Aorta (tissue), 5 donors: Measurements from ENCODE around the gene SMYD3. TPM values are rescaled to one million over a fixed set of nuclear protein-coding genes. Genes with fewer than 3 reads are reported as not detected.

Experiments
- ATAC-seq: fragments of 200-7000 bp; cut with Tn5 transposase; one replicate; pipeline ENCODE4 v1.9.1; 2022; ENCODE audit warnings: moderate library complexity; ENCODE audit not compliant: low FRiP score
- DNase-seq, 2 donors: peaks; one replicate each; pipeline ENCODE4 v3.0.0-alpha.2; 2020
- H3K27ac ChIP-seq, 2 donors: one replicate each; pipeline ENCODE4 v1.5.1; 2013; ENCODE audit warnings: low read length in 2 of 2, mild to moderate bottlenecking in 2 of 2, moderate library complexity in 2 of 2, control low read depth in 1 of 2, inconsistent platforms in 1 of 2, low read depth in 1 of 2
- H3K27me3 ChIP-seq, 2 donors: one replicate each; pipeline ENCODE4 v1.6.1; 2013; ENCODE audit warnings: control low read depth in 1 of 2, low read length in 1 of 2, mild to moderate bottlenecking in 1 of 2, moderate library complexity in 1 of 2; ENCODE audit not compliant: insufficient read depth in 2 of 2, control insufficient read depth in 1 of 2
- H3K36me3 ChIP-seq, 2 donors: one replicate each; pipeline ENCODE4 v1.6.1; 2013; ENCODE audit warnings: control low read depth in 1 of 2, low read length in 1 of 2, mild to moderate bottlenecking in 1 of 2; ENCODE audit not compliant: insufficient read depth in 2 of 2, control insufficient read depth in 1 of 2
- H3K4me1 ChIP-seq, 2 donors: one replicate each; pipeline ENCODE4 v1.6.1; 2013; ENCODE audit warnings: low read length in 2 of 2, control low read depth in 1 of 2, mild to moderate bottlenecking in 1 of 2, moderate library complexity in 1 of 2; ENCODE audit not compliant: insufficient read depth in 2 of 2, control insufficient read depth in 1 of 2
- H3K4me3 ChIP-seq, 2 donors: one replicate each; pipeline ENCODE4 v1.5.1; 2013; ENCODE audit warnings: low read length in 2 of 2, control low read depth in 1 of 2, mild to moderate bottlenecking in 1 of 2
- H3K9me3 ChIP-seq: one replicate; pipeline ENCODE4 v1.6.1; 2013; ENCODE audit warnings: mild to moderate bottlenecking, low read length; ENCODE audit not compliant: control insufficient read depth
- WGBS, 2 donors: extraction: QIAGEN DNeasy Blood & Tissue Kit; methylation state at CpG; one replicate each; pipeline ENCODE4 v1.1.7; 2013; 5-methylcytosine and 5-hydroxymethylcytosine counted together
- intact Hi-C, 2 donors: fragments of 100-400 bp; cut with DNase I; formaldehyde crosslinking; loops; one replicate each; pipeline versions ENCODE4 v1.14.2 to v1.15.0; 2022
- polyA plus RNA-seq, 2 donors: library from polyadenylated mRNA; stranded (reverse); fragments of 200-250 nt; gene quantifications; one replicate each; pipeline ENCODE4 v1.2.3, GENCODE V29; 2013
- total RNA-seq, 2 donors: library from RNA; stranded (reverse); fragmentation: NEBNext Ultra II Directional; extraction: Animal tissue kit (Norgen Biotek cat#: 25700); gene quantifications; one replicate each; pipeline ENCODE4 v1.2.1, GENCODE V29; 2021
- donor health status: healthy with polysubstance abuse.
- donor health status: Bipolar disorder and iron deficiency.
- donor health status: DM: no; HTN: no; CAD: no.
- donor health status: DM: no; HTN: no; CAD: no.
- donor health status: DM: yes; HTN: yes; CAD: no.

SMYD3 gene
- total and polyA plus RNA-seq, 4 donors = 6.0 to 29.1 (median 11.1) TPM

GRCh38 chr1:246000638-246001015, 506.5 kb downstream of the SMYD3 start:
- DNase-seq (no peak), ATAC-seq (no peak)
- intact Hi-C loops = loop anchor here in 1 of 2 donors (10.0 kb wide), 1 partner anchor 846 kb away; the partner anchor contains the start of gene KIF26B
- Histone ChIP-seq H3K36me3 (no peaks in the 10 kb centered on the region), H3K27ac (no peak overlapping the region), H3K27me3 (no peaks in the 10 kb centered on the region), H3K4me1 (peaks cover 0 to 3% of the 10 kb centered on the region in 2 donors), H3K9me3 (no peaks in the 10 kb centered on the region), H3K4me3 (no peak overlapping the region)
- 97% methylated on average over 5 of the region's 5 CpGs for WGBS, 2 donors

- H3K9me3 ChIP-seq = no peaks in the 10 kb centered on the region
- no peaks in the 10 kb centered on the region for H3K27me3 ChIP-seq
- no peaks in the 10 kb centered on the region for H3K4me1 ChIP-seq
- WGBS, 2 donors = 58 to 73% methylated on average over 10 of the region's 10 CpGs
- no peaks in the 10 kb centered on the region for H3K36me3 ChIP-seq
- H3K27ac ChIP-seq = no peak overlapping the region
- ATAC-seq (no peak), DNase-seq (no peak)
- H3K4me3 ChIP-seq = no peak overlapping the region
- intact Hi-C loops = loop anchor here in 1 of 2 donors (10.0 kb wide), 1 partner anchor 845 kb away; the partner anchor contains the start of gene KIF26B
Measured at GRCh38 chr1:245999697-246000637, 507.1 kb downstream of the SMYD3 start.

DNA sequence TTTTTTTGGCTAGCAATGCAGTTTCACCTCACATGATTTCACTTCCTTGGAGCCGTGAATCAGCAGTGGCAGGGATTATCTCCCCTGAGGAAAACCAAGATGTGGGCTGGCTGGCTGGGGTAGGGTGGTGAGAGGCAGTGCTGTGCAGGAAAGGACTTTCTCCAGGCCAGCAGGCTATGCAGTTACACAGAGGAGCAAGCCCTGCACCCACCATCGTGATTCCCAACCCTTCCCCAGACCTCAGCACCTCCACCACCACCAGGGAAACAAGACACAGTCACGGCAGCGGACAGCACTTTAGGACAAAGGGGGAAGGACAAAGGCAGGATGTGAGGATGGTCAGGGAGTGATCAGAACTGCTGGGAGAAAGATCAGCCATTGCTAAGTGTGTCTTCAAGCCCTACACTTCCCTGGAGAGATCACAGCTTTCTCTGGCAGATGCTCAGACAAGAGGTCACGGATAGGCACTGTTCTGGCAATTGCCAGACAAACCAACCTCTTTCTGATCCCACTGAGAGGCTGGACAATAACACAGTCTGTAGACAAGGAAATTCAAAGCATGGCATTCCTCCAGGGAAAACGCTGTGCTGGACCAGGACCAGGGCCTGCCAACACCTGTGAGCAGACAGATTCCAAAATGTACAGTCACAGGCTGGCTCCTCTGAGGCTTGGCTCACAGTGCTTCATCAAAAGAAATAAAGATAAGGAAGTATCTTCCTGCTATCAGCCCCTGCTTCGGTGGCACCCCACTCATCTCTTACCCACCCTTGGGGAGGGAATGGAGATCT, 509.4 kb downstream of the SMYD3 start:
- H3K4me3 ChIP-seq = no peak overlapping the region
- intact Hi-C loops = no loop called here
- no peaks in the 10 kb centered on the region for H3K4me1 ChIP-seq
- H3K9me3 ChIP-seq = no peaks in the 10 kb centered on the region
- WGBS, 2 donors = 49 to 51% methylated on average over 7 of the region's 7 CpGs
- no peak for ATAC-seq
- H3K27me3 ChIP-seq = no peaks in the 10 kb centered on the region
- no peak for DNase-seq
- H3K27ac ChIP-seq = no peak overlapping the region
- no peaks in the 10 kb centered on the region for H3K36me3 ChIP-seq

DNA sequence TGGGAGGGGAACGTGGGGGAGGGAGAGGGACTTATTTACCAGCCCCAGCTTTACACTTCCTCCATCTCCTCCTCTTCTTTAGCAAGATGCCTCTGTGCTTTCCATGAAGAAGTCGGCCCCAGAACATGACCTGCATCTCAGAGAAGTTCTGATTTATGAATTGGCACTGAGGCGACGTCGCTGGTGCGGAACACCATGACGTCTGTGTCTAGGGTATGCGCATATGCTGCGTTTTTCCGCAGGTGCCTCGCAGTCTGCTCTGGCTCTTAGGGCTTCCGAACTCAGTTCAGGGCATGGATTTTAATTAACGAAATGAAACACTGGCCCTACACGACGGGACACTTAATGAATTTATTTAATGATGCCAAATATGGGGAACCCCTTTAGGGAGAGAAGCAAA, 510.3 kb downstream of the SMYD3 start:
- intact Hi-C loops = no loop called here
- no peaks in the 10 kb centered on the region for H3K27me3 ChIP-seq
- no peak overlapping the region for H3K27ac ChIP-seq
- no peaks in the 10 kb centered on the region for H3K9me3 ChIP-seq
- no peak for DNase-seq
- H3K36me3 ChIP-seq = no peaks in the 10 kb centered on the region
- H3K4me3 ChIP-seq = no peak overlapping the region
- WGBS, 2 donors = 50 to 77% methylated on average over 15 of the region's 15 CpGs
- H3K4me1 ChIP-seq = no peaks in the 10 kb centered on the region
- ATAC-seq = no peak

GRCh38 chr1:245995474-245995873, 511.6 kb downstream of the SMYD3 start:
- DNase-seq (no peak), ATAC-seq (no peak)
- no peak overlapping the region for H3K27ac ChIP-seq
- H3K27me3 ChIP-seq = no peaks in the 10 kb centered on the region
- intact Hi-C loops = no loop called here
- 93 to 94% methylated on average over 1 of the region's 1 CpG for WGBS, 2 donors
- no peaks in the 10 kb centered on the region for H3K9me3 ChIP-seq
- H3K36me3 ChIP-seq = no peaks in the 10 kb centered on the region
- no peaks in the 10 kb centered on the region for H3K4me1 ChIP-seq
- no peak overlapping the region for H3K4me3 ChIP-seq

DNA sequence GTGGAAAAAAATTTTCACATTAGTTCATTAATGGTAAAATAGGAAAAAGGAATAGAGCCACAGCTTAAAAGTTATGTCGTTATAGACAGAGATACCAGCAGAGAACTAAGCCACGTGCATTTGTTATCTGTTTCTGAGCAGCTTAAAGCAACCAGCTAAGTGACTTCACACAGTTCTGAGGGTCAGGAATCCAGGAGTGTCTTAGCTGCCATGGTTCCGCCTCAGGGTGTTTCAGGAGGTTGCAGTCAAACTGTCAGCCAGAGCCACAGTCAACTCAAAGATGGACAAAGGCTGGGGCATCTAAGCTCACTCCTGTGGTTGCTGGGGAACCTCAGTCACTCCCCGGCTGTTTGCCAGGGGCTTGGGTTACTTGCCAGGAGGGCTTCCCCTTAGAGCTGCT, 515.8 kb downstream of the SMYD3 start:
- Histone ChIP-seq H3K27me3 (no peaks in the 10 kb centered on the region), H3K9me3 (peaks cover 2% of the 10 kb centered on the region), H3K36me3 (no peaks in the 10 kb centered on the region), H3K4me3 (no peak overlapping the region), H3K27ac (no peak overlapping the region), H3K4me1 (no peaks in the 10 kb centered on the region)
- no peak for DNase-seq
- ATAC-seq = no peak
- WGBS, 2 donors = 86% methylated on average over 4 of the region's 4 CpGs
- intact Hi-C loops = no loop called here

GRCh38 chr1:245990315-245991022, 516.6 kb downstream of the SMYD3 start:
- DNase-seq (no peak), ATAC-seq (no peak)
- Histone ChIP-seq H3K27ac (no peak overlapping the region), H3K36me3 (no peaks in the 10 kb centered on the region), H3K27me3 (no peaks in the 10 kb centered on the region), H3K9me3 (peaks cover 2% of the 10 kb centered on the region), H3K4me3 (no peak overlapping the region), H3K4me1 (no peaks in the 10 kb centered on the region)
- WGBS, 2 donors = 74 to 83% methylated on average over 6 of the region's 6 CpGs
- intact Hi-C loops = no loop called here

GRCh38 chr1:245988393-245989078, 518.5 kb downstream of the SMYD3 start:
- DNase-seq (no peak), ATAC-seq (no peak)
- no peak overlapping the region for H3K27ac ChIP-seq
- H3K4me3 ChIP-seq = no peak overlapping the region
- H3K4me1 ChIP-seq = no peaks in the 10 kb centered on the region
- no peaks in the 10 kb centered on the region for H3K36me3 ChIP-seq
- peaks cover 2% of the 10 kb centered on the region for H3K9me3 ChIP-seq
- H3K27me3 ChIP-seq = no peaks in the 10 kb centered on the region
- WGBS, 2 donors = 89 to 92% methylated on average over 9 of the region's 9 CpGs
- intact Hi-C loops = no loop called here
